Spleen (tissue), 7 donors: ENCODE results near the gene FLOT2.

Experiments used
- POLR2A ChIP-seq, 3 donors: fragments of 450-650 bp; IDR thresholded peaks; one replicate each; pipeline ENCODE4 v1.5.1; 2017; ENCODE audit warnings: antibody characterized with exemption in 3 of 3, mild to moderate bottlenecking in 1 of 3
- POLR2AphosphoS5 ChIP-seq, 3 donors: sonication (generic); formaldehyde crosslinking; IDR thresholded peaks; one replicate each; pipeline ENCODE4 v1.5.1; 2017; ENCODE audit warnings: antibody characterized with exemption in 3 of 3
- TF ChIP-seq, protein P1 (sequence below), 11 experiments: fragments of 200-600 bp in 7 of 11; fragments of 450-650 bp in 4 of 11; sonication (generic) in 4 of 11; IDR thresholded peaks in 8 of 11; conservative IDR thresholded peaks in 3 of 11; 1 replicate in 7 of 11; 2 replicates in 4 of 11; pipeline versions ENCODE4 v1.4.0 to v1.8.0; 2016 to 2021; ENCODE audit warnings: antibody characterized with exemption in 11 of 11, inconsistent platforms in 4 of 11, mild to moderate bottlenecking in 1 of 11
- donor health status: DM: no; HTN: no; CAD: no; lungs with moderate emphysema.
- donor health status: DM: no; HTN: no; CAD: no.
- donor health status: DM: no; HTN: no; CAD: no.

DNA sequence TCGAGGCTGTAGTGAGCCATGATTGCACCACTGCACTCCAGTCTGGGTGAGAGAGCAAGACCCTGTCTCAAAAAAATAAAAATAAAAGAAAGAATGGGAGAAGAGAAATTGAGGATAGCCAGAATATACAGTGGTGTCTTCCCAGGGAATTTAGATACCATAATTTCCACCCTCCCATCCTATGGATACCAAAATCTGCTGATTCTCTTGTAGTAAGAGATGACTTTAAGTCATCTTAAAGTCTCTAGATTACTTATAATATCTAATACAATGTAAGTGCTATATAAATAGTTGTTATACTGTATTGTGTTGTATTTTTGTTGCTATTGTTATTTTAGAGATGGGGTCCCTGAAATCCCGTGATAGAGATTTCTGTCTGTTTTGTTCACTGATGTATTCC lies 44.2 kb downstream of the FLOT2 start:
- TF ChIP-seq, protein P1, sequence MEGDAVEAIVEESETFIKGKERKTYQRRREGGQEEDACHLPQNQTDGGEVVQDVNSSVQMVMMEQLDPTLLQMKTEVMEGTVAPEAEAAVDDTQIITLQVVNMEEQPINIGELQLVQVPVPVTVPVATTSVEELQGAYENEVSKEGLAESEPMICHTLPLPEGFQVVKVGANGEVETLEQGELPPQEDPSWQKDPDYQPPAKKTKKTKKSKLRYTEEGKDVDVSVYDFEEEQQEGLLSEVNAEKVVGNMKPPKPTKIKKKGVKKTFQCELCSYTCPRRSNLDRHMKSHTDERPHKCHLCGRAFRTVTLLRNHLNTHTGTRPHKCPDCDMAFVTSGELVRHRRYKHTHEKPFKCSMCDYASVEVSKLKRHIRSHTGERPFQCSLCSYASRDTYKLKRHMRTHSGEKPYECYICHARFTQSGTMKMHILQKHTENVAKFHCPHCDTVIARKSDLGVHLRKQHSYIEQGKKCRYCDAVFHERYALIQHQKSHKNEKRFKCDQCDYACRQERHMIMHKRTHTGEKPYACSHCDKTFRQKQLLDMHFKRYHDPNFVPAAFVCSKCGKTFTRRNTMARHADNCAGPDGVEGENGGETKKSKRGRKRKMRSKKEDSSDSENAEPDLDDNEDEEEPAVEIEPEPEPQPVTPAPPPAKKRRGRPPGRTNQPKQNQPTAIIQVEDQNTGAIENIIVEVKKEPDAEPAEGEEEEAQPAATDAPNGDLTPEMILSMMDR (IDR thresholded peaks at IDR 0.05 in 8 of 11, conservative IDR thresholded peaks at IDR 0.05 in 3 of 11) = no peak
- TF ChIP-seq POLR2AphosphoS5 (IDR thresholded peaks at IDR 0.05) (no peak), POLR2A (IDR thresholded peaks at IDR 0.05) (no peak)
